ENCODE results near the gene OR4K13. TPM values are rescaled to one million over a fixed set of nuclear protein-coding genes. Genes with fewer than 3 reads are reported as not detected.

OR4K13 gene, protein sequence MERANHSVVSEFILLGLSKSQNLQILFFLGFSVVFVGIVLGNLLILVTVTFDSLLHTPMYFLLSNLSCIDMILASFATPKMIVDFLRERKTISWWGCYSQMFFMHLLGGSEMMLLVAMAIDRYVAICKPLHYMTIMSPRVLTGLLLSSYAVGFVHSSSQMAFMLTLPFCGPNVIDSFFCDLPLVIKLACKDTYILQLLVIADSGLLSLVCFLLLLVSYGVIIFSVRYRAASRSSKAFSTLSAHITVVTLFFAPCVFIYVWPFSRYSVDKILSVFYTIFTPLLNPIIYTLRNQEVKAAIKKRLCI
- total RNA-seq = not detected in 2 replicates

DNA sequence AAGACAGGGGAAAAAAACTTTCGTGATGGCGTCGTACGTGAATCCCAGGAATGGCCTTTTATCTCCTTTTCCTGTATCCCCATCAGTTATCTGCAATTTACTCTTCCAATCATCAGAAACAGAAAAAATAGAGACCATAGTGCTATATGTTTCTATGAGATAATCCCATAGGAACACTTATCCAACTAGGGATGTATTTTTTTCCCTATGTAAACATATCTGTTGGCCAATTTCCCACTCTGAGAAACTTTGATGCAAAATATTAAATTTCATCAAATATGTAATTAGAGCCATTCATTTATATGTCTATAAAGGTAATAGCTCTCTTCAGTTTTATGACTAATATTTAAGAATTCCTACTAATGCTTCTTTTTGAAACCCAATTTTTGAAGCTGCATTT is at the start of gene OR4K13:
Gene OR4K13, minus strand, starts transcription at position 101 of the 400 bp plus-strand sequence. CDS start 1,280 bp downstream, outside the sequence.

DNA sequence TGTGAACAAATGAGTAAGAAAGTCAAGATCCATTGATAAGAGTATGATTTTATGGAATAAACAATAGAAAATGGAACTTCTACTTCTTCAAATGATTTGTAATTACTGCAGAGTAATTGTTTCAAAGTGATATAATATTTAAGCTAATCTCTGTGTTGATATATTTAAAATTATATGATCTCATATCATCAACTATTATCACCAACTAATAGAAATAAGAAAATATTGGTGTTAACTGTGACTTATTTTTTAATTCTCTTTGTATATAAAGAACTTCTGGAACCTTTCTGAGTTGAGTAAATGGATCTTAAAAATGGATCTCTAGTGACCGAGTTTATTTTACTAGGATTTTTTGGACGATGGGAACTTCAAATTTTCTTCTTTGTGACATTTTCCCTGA is 23.9 kb upstream of the OR4K13 start, which contains the start of gene OR4L1:
Gene OR4L1, plus strand, starts transcription at position 301 of the 400 bp plus-strand sequence. Its CDS starts 0 bp downstream, at position 301.

GRCh38 chr14:20019257-20019865 is 16.5 kb downstream of the OR4K13 start, which contains the start of gene OR4K14:
Gene OR4K14 (minus strand): TSS chr14:20019307. CDS start chr14:20015193, 4,114 bp downstream.

GRCh38 chr14:20001863-20002262 is 34.0 kb downstream of the OR4K13 start, which contains the start of gene OR4Q2:
Gene OR4Q2 (plus strand): TSS chr14:20002163.

Other genes starting within 250 kb of the OR4K13 start
- not detected in 2 replicates for gene OR4N2, start 232.3 kb downstream of the OR4K13 start, total RNA-seq
- not detected in 2 replicates for gene OR4K2, start 160.9 kb downstream of the OR4K13 start, total RNA-seq
- not detected in 2 replicates for gene OR4K5, start 115.4 kb downstream of the OR4K13 start, total RNA-seq
- gene OR4K1, start 105.1 kb downstream of the OR4K13 start, total RNA-seq = not detected in 2 replicates
- not detected in 2 replicates for gene OR4K15, start 60.4 kb downstream of the OR4K13 start, total RNA-seq
- not detected in 2 replicates for gene OR4Q2, start 33.9 kb downstream of the OR4K13 start, total RNA-seq
- not detected in 2 replicates for gene OR4K14, start 16.7 kb downstream of the OR4K13 start, total RNA-seq
- not detected in 2 replicates for gene OR4L1, start 24.0 kb upstream of the OR4K13 start, total RNA-seq
- 0.14 TPM in 1 of 2 replicates, not detected in the other for gene OR4K17, start 74.7 kb upstream of the OR4K13 start, total RNA-seq
- not detected in 2 replicates for gene OR4N5, start 102.8 kb upstream of the OR4K13 start, total RNA-seq
- gene OR11G2, start 154.9 kb upstream of the OR4K13 start, total RNA-seq = not detected in 2 replicates
- not detected in 2 replicates for gene OR11H6, start 187.7 kb upstream of the OR4K13 start, total RNA-seq
- not detected in 2 replicates for gene OR11H7, start 192.9 kb upstream of the OR4K13 start, total RNA-seq
- gene OR11H4, start 203.2 kb upstream of the OR4K13 start, total RNA-seq = not detected in 2 replicates